Measurements from ENCODE around the gene SFXN5. TPM values are rescaled to one million over a fixed set of nuclear protein-coding genes. Genes with fewer than 3 reads are reported as not detected.
A peak's percentile ranks its signal among the peaks of the same experiment; 100 is the strongest.

The SFXN5 gene
- total RNA-seq, 6 experiments from 2014 or later, result 33.1 to 73.4 (median 56.6) TPM

DNA sequence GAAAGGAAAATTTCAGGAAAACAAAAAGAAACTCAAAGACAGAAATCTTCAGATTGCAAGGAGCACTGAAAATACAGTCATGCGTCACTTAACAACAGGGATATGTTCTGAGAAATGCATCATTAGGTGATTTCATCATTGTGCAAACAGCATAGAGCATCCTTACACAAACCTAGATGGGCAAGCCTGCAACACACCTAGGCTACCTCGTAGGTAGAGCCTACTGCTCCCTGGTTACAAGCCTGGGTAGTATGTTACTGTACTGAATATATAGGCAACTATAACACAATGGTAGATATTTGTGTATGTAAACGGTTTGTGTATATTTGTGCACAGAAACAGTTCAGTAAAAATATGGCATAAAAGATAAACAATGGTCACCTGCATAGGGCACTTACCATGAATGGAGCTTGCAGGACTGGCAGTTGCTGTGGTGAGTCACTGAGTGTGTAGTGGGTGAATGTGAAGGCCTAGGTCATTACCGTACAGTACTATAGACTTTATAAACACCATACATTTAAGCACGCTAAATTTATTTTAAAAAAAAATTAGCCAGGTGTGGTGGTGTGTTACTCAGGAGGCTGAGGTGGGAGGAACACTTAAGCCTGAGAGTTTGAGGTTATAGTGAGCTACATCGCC lies 33.4 kb downstream of the SFXN5 start:
- H3K27ac ChIP-seq, result no peak overlapping the region
- DNase-seq, result no peak
- no peak overlapping the region for H3K4me3 ChIP-seq
- WGBS (ENCODE audit: insufficient coverage, low coverage, low lambda C conversion rate, missing lambda C conversion rate), result 78% methylated on average over 6 of the region's 6 CpGs
- no peaks in the 10 kb centered on the region for H3K9me3 ChIP-seq
- peaks cover 0 to 53% (median 24%) of the 10 kb centered on the region in 4 donors for H3K4me1 ChIP-seq
- ATAC-seq, result no peak
- H3K36me3 ChIP-seq, result peaks cover 0 to 29% (median 4%) of the 10 kb centered on the region in 4 donors
- intact Hi-C loops (cut with DNase I), result no loop called here
- no peaks in the 10 kb centered on the region for H3K27me3 ChIP-seq
- no peak for TF ChIP-seq CTCF (IDR thresholded peaks at IDR 0.05)

DNA sequence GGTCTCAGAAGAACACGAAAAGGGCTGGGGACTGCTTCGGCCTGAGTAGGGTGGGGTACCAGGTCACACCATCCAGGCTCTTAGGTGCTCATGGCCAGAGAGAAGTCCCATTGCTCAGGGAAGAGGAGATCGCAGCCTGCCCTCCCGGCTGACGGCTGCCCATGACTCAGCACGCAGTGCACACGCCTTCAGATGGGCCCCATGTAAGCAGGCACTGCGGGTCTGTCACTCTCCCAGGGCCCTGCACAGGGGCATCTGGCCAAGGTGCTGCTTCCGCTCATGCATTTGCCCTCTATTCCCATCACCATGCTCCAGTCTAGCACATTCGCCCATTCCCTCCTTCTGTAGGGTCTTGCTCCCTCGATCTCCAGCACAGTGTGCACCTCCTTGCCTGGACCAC lies 34.7 kb downstream of the SFXN5 start:
- Histone ChIP-seq H3K27me3 (no peaks in the 10 kb centered on the region), H3K9me3 (no peaks in the 10 kb centered on the region), H3K4me1 (peaks cover 0 to 59% (median 30%) of the 10 kb centered on the region in 4 donors), H3K4me3 (no peak overlapping the region), H3K27ac (peak overlapping the region in 2 of 3 donors; percentile 16 to 94), H3K36me3 (peaks cover 0 to 29% (median 4%) of the 10 kb centered on the region in 4 donors)
- TF ChIP-seq CTCF (IDR thresholded peaks at IDR 0.05) (no peak), POLR2A (IDR thresholded peaks at IDR 0.05) (no peak)
- DNase-seq (peak in 1 of 3 donors; percentile 42), ATAC-seq (no peak)
- WGBS (ENCODE audit: insufficient coverage, low coverage, low lambda C conversion rate, missing lambda C conversion rate), result 94% methylated on average over 3 of the region's 11 CpGs
- intact Hi-C loops (cut with DNase I), result no loop called here

GRCh38 chr2:73035899-73036711 lies 35.4 kb downstream of the SFXN5 start:
- TF ChIP-seq CTCF (IDR thresholded peaks at IDR 0.05), result peak in 1 of 4 donors; percentile 5
- TF ChIP-seq POLR2A (IDR thresholded peaks at IDR 0.05), result no peak
- ATAC-seq (peak in 2 of 4 donors; percentile 10 to 11), DNase-seq (peak in 2 of 3 donors; percentile 72 to 80)
- 49% methylated on average over 3 of the region's 6 CpGs for WGBS (ENCODE audit: insufficient coverage, low coverage, low lambda C conversion rate, missing lambda C conversion rate)
- Histone ChIP-seq H3K27me3 (no peaks in the 10 kb centered on the region), H3K4me3 (no peak overlapping the region), H3K4me1 (peaks cover 0 to 63% (median 33%) of the 10 kb centered on the region in 4 donors), H3K9me3 (no peaks in the 10 kb centered on the region), H3K27ac (peak overlapping the region in 2 of 3 donors; percentile 16 to 94), H3K36me3 (peaks cover 0 to 26% (median 4%) of the 10 kb centered on the region in 4 donors)
- intact Hi-C loops (cut with DNase I), result no loop called here

GRCh38 chr2:73034661-73035375 lies 36.7 kb downstream of the SFXN5 start:
- Histone ChIP-seq H3K36me3 (peaks cover 0 to 15% (median 4%) of the 10 kb centered on the region in 4 donors), H3K4me3 (no peak overlapping the region), H3K27me3 (no peaks in the 10 kb centered on the region), H3K27ac (peak overlapping the region; percentile 1 to 94 (median 32)), H3K4me1 (peaks cover 0 to 67% (median 35%) of the 10 kb centered on the region in 4 donors), H3K9me3 (no peaks in the 10 kb centered on the region)
- TF ChIP-seq POLR2A (IDR thresholded peaks at IDR 0.05), result no peak
- TF ChIP-seq CTCF (IDR thresholded peaks at IDR 0.05), result no peak
- intact Hi-C loops (cut with DNase I), result no loop called here
- 26% methylated on average over 5 of the region's 7 CpGs for WGBS (ENCODE audit: insufficient coverage, low coverage, low lambda C conversion rate, missing lambda C conversion rate)
- peak in 1 of 4 donors; percentile 2 for ATAC-seq
- DNase-seq, result peak in 1 of 3 donors; percentile 52

Data from right lobe of liver (tissue), 6 donors.